ENCODE data around the gene B3GALT6.

Gene B3GALT6

GRCh38 chr1:1270813-1271212, 38.8 kb downstream of the B3GALT6 start:
- DNase-seq, result no peak

GRCh38 chr1:1272341-1273208, 40.5 kb downstream of the B3GALT6 start:
- DNase-seq, result no peak

- peak; percentile 47 for DNase-seq
Measured at GRCh38 chr1:1273209-1273511, 41.1 kb downstream of the B3GALT6 start.

- DNase-seq, result peak; percentile 95
Measured at GRCh38 chr1:1273512-1274298, 41.7 kb downstream of the B3GALT6 start, which contains the start of gene UBE2J2. UBE2J2 (minus strand) TSS chr1:1273854; CDS start chr1:1267992, 5,862 bp downstream.

- no peak for DNase-seq
Measured at GRCh38 chr1:1274299-1274930, 42.4 kb downstream of the B3GALT6 start.

GRCh38 chr1:1274931-1275431, 42.9 kb downstream of the B3GALT6 start:
- DNase-seq, result no peak

- DNase-seq, result no peak
Measured at GRCh38 chr1:1275836-1276235, 43.8 kb downstream of the B3GALT6 start.

GRCh38 chr1:1278620-1279019, 46.6 kb downstream of the B3GALT6 start:
- DNase-seq, result no peak

- no peak for DNase-seq
Measured at GRCh38 chr1:1279028-1279427, 47.0 kb downstream of the B3GALT6 start.

- DNase-seq, result no peak
Measured at GRCh38 chr1:1280782-1281481, 48.9 kb downstream of the B3GALT6 start.

- no peak for DNase-seq
Measured at GRCh38 chr1:1281533-1282321, 49.7 kb downstream of the B3GALT6 start.

GRCh38 chr1:1282998-1283397, 51.0 kb downstream of the B3GALT6 start:
- DNase-seq, result no peak

- DNase-seq, result peak; percentile 24
Measured at GRCh38 chr1:1283821-1284220, 51.8 kb downstream of the B3GALT6 start.

All from OCI-M1 (cell line).